HL-60 (cell line): ENCODE measurements around the gene SAMSN1.
A peak's percentile ranks its signal among the peaks of the same experiment; 100 is the strongest.

Source experiments
- DNase-seq, 2 experiments: peaks; one replicate each; pipeline ENCODE4 v3.0.0-alpha.2; 2010 to 2020; ENCODE audit warnings: low read depth in 1 of 2, low spot score in 1 of 2
- H3K27ac ChIP-seq: fragments of 250-450 bp; sonication (Bioruptor Pico); replicated peaks from 2 replicates; pipeline ENCODE4 v1.5.1; 2020; ENCODE audit warnings: mild to moderate bottlenecking, moderate library complexity
- H3K27me3 ChIP-seq: fragments of 250-450 bp; sonication (Bioruptor Pico); 2 replicates; pipeline ENCODE4 v1.5.1; 2021; ENCODE audit warnings: mild to moderate bottlenecking, moderate library complexity; ENCODE audit not compliant: insufficient read depth, poor library complexity, severe bottlenecking
- H3K4me3 ChIP-seq: replicated peaks from 2 replicates; pipeline ENCODE4 v1.5.1; 2011; ENCODE audit warnings: mild to moderate bottlenecking, control low read depth, low read length; ENCODE audit not compliant: insufficient read depth
- CTCF ChIP-seq: IDR thresholded peaks from one replicate; pipeline ENCODE4 v1.5.1; 2011; ENCODE audit warnings: low read length, control low read depth, inconsistent platforms; ENCODE audit not compliant: insufficient read depth
- GABPA ChIP-seq: IDR thresholded peaks from 2 replicates; pipeline ENCODE4 v1.6.1; 2012; ENCODE audit warnings: low read depth
- POLR2AphosphoS5 ChIP-seq: IDR thresholded peaks from 2 replicates; pipeline ENCODE4 v1.6.1; 2012; ENCODE audit warnings: low read depth
- REST ChIP-seq: IDR thresholded peaks from 2 replicates; pipeline ENCODE4 v1.6.1; 2012; ENCODE audit warnings: low read depth; ENCODE audit not compliant: insufficient replicate concordance
- SPI1 ChIP-seq: IDR thresholded peaks from 2 replicates; pipeline ENCODE4 v1.6.1; 2012; ENCODE audit warnings: low read depth, mild to moderate bottlenecking, borderline replicate concordance

Gene SAMSN1

GRCh38 chr21:14526836-14527695 is 19.0 kb downstream of the SAMSN1 start:
- TF ChIP-seq POLR2AphosphoS5 (no peak), SPI1 (no peak), REST (no peak), GABPA (no peak), CTCF (no peak)
- H3K27ac ChIP-seq = peak overlapping the region; percentile 69
- no peaks in the 10 kb centered on the region for H3K27me3 ChIP-seq
- no peak overlapping the region; the same call in 1 of the 2 replicates for H3K4me3 ChIP-seq
- DNase-seq = peak in 1 of 2 experiments; percentile 36

GRCh38 chr21:14526199-14526598 is 19.9 kb downstream of the SAMSN1 start:
- no peak overlapping the region for H3K4me3 ChIP-seq
- DNase-seq = no peak
- no peaks in the 10 kb centered on the region for H3K27me3 ChIP-seq
- peak overlapping the region; percentile 69 for H3K27ac ChIP-seq
- TF ChIP-seq SPI1 = no peak

GRCh38 chr21:14523234-14523633 is 22.9 kb downstream of the SAMSN1 start:
- H3K4me3 ChIP-seq = peak overlapping the region; percentile 16
- peak overlapping the region; percentile 85 for H3K27ac ChIP-seq
- no peak for TF ChIP-seq POLR2AphosphoS5
- no peak for TF ChIP-seq SPI1
- peak; percentile 40 to 43 for DNase-seq
- H3K27me3 ChIP-seq = no peaks in the 10 kb centered on the region

GRCh38 chr21:14522736-14523135 is 23.4 kb downstream of the SAMSN1 start:
- TF ChIP-seq GABPA (no peak), CTCF (no peak), REST (no peak), SPI1 (no peak), POLR2AphosphoS5 (no peak)
- Histone ChIP-seq H3K4me3 (no peak overlapping the region), H3K27me3 (no peaks in the 10 kb centered on the region), H3K27ac (peak overlapping the region; percentile 85)
- no peak for DNase-seq
